Activated CD4-positive, alpha-beta T cell treated with anti-CD3 and anti-CD28 coated beads for 1 hour (primary cell): ENCODE results near the gene GRM8.
"Not testable (repeated sequence)": the region's sequence is repeated elsewhere in the genome, so short reads cannot be mapped to it uniquely, and the experiment has no call there.

ENCODE experiments used
- DNase-seq: peaks from one replicate; pipeline ENCODE4 v3.0.0-alpha.2; 2020

GRM8 gene

GRCh38 chr7:127021857-127022256, 230.9 kb downstream of the GRM8 start:
- no peak for DNase-seq

- DNase-seq = no peak
These were observed 231.6 kb downstream of the GRM8 start for GRCh38 chr7:127021019-127021738.

GRCh38 chr7:127018889-127019288, 233.9 kb downstream of the GRM8 start:
- no peak for DNase-seq

GRCh38 chr7:127017196-127017595, 235.5 kb downstream of the GRM8 start:
- DNase-seq = no peak

- no peak for DNase-seq
These were observed 252.0 kb downstream of the GRM8 start for GRCh38 chr7:127000725-127001124.

- no peak for DNase-seq
These were observed 256.1 kb downstream of the GRM8 start for GRCh38 chr7:126996659-126997058.

- DNase-seq = no peak
These were observed 259.0 kb downstream of the GRM8 start for GRCh38 chr7:126993626-126994213.

- no peak for DNase-seq
These were observed 264.7 kb downstream of the GRM8 start for GRCh38 chr7:126988022-126988421.

- no peak for DNase-seq
These were observed 273.0 kb downstream of the GRM8 start for GRCh38 chr7:126979722-126980121.

GRCh38 chr7:126978865-126979264, 273.9 kb downstream of the GRM8 start:
- DNase-seq = no peak

GRCh38 chr7:126973066-126973465, 279.7 kb downstream of the GRM8 start:
- no peak for DNase-seq

GRCh38 chr7:126972571-126972970, 280.2 kb downstream of the GRM8 start:
- DNase-seq = no peak

- no peak for DNase-seq
These were observed 293.1 kb downstream of the GRM8 start for GRCh38 chr7:126959649-126960048.

GRCh38 chr7:126958367-126958766, 294.4 kb downstream of the GRM8 start:
- no peak for DNase-seq

GRCh38 chr7:126957443-126957842, 295.3 kb downstream of the GRM8 start:
- DNase-seq = no peak

GRCh38 chr7:126953461-126953860, 299.3 kb downstream of the GRM8 start:
- DNase-seq = no peak

- DNase-seq = no peak
These were observed 304.1 kb downstream of the GRM8 start for GRCh38 chr7:126948664-126949063.

- DNase-seq = no peak
These were observed 311.9 kb downstream of the GRM8 start for GRCh38 chr7:126940723-126941307.

- no peak for DNase-seq
These were observed 315.6 kb downstream of the GRM8 start for GRCh38 chr7:126937171-126937570.

GRCh38 chr7:126931581-126931980, 321.2 kb downstream of the GRM8 start:
- no peak for DNase-seq

- no peak for DNase-seq
These were observed 322.6 kb downstream of the GRM8 start for GRCh38 chr7:126930166-126930565.

GRCh38 chr7:126924477-126924876, 328.3 kb downstream of the GRM8 start:
- DNase-seq = no peak

GRCh38 chr7:126911627-126912026, 341.1 kb downstream of the GRM8 start:
- DNase-seq = not testable (repeated sequence)

- DNase-seq = not testable (repeated sequence)
These were observed 344.2 kb downstream of the GRM8 start for GRCh38 chr7:126908564-126908963.
